ENCODE measurements around the gene CPED1. TPM values are rescaled to one million over a fixed set of nuclear protein-coding genes. Genes with fewer than 3 reads are reported as not detected.

The CPED1 gene
- total and polyA plus RNA-seq, 3 donors from 2014 or later: 7.4 to 13.1 (median 11.8) TPM

- WGBS, 2 donors: 37 to 41% methylated on average over 6 of the region's 6 CpGs
- H3K36me3 ChIP-seq (ENCODE audit: low read depth, missing control alignments): no peaks in the 10 kb centered on the region
Observed at GRCh38 chr7:121041516-121042148, 53.1 kb downstream of the CPED1 start.

GRCh38 chr7:121042195-121042594 lies 53.7 kb downstream of the CPED1 start:
- Histone ChIP-seq H3K4me3 (no peak overlapping the region), H3K27me3 (no peaks in the 10 kb centered on the region), H3K27ac (no peak overlapping the region), H3K4me1 (no peaks in the 10 kb centered on the region), H3K36me3 (ENCODE audit: low read depth, missing control alignments) (no peaks in the 10 kb centered on the region), H3K9me3 (no peaks in the 10 kb centered on the region)
- no peak for DNase-seq
- intact Hi-C loops (cut with DNase I; ENCODE audit: low total_unique reads): no loop called here
- WGBS, 2 donors: 79 to 93% methylated on average over 2 of the region's 2 CpGs
- no peak for TF ChIP-seq POLR2A (IDR thresholded peaks at IDR 0.05)

More at GRCh38 chr7:121041516-121042148, 53.1 kb downstream of the CPED1 start:
- Histone ChIP-seq H3K4me1 (no peaks in the 10 kb centered on the region), H3K27me3 (no peaks in the 10 kb centered on the region), H3K9me3 (no peaks in the 10 kb centered on the region), H3K4me3 (no peak overlapping the region), H3K27ac (peak overlapping the region; percentile 12 to 63)
- intact Hi-C loops (cut with DNase I; ENCODE audit: low total_unique reads): no loop called here
- no peak for TF ChIP-seq CTCF (IDR thresholded peaks at IDR 0.05)
- TF ChIP-seq POLR2A (IDR thresholded peaks at IDR 0.05): no peak
- DNase-seq: no peak

GRCh38 chr7:121042899-121043298 lies 54.4 kb downstream of the CPED1 start:
- Histone ChIP-seq H3K36me3 (ENCODE audit: low read depth, missing control alignments) (no peaks in the 10 kb centered on the region), H3K27me3 (no peaks in the 10 kb centered on the region), H3K27ac (no peak overlapping the region), H3K4me1 (no peaks in the 10 kb centered on the region), H3K4me3 (no peak overlapping the region), H3K9me3 (no peaks in the 10 kb centered on the region)
- TF ChIP-seq CTCF (IDR thresholded peaks at IDR 0.05) (no peak), POLR2A (IDR thresholded peaks at IDR 0.05) (no peak)
- WGBS, 2 donors: 97 to 100% methylated on average over 3 of the region's 3 CpGs
- intact Hi-C loops (cut with DNase I; ENCODE audit: low total_unique reads): no loop called here
- DNase-seq: no peak

- Histone ChIP-seq H3K36me3 (ENCODE audit: low read depth, missing control alignments) (no peaks in the 10 kb centered on the region), H3K4me1 (no peaks in the 10 kb centered on the region), H3K27me3 (no peaks in the 10 kb centered on the region), H3K9me3 (no peaks in the 10 kb centered on the region), H3K4me3 (no peak overlapping the region), H3K27ac (no peak overlapping the region)
- intact Hi-C loops (cut with DNase I; ENCODE audit: low total_unique reads): no loop called here
- no peak for TF ChIP-seq POLR2A (IDR thresholded peaks at IDR 0.05)
- TF ChIP-seq CTCF (IDR thresholded peaks at IDR 0.05): no peak
- DNase-seq: no peak
- WGBS, 2 donors: 68 to 70% methylated on average over 4 of the region's 4 CpGs
Observed at GRCh38 chr7:121043314-121044234, 55.1 kb downstream of the CPED1 start.

GRCh38 chr7:121045090-121045489 lies 56.6 kb downstream of the CPED1 start:
- TF ChIP-seq CTCF (IDR thresholded peaks at IDR 0.05) (no peak), POLR2A (IDR thresholded peaks at IDR 0.05) (no peak)
- Histone ChIP-seq H3K9me3 (no peaks in the 10 kb centered on the region), H3K27me3 (no peaks in the 10 kb centered on the region), H3K27ac (no peak overlapping the region), H3K4me3 (no peak overlapping the region), H3K36me3 (ENCODE audit: low read depth, missing control alignments) (no peaks in the 10 kb centered on the region), H3K4me1 (no peaks in the 10 kb centered on the region)
- 63 to 66% methylated on average over 1 of the region's 1 CpG for WGBS, 2 donors
- intact Hi-C loops (cut with DNase I; ENCODE audit: low total_unique reads): no loop called here
- no peak for DNase-seq

All from testis (tissue), 3 donors.